Activated CD4-positive, alpha-beta T cell treated with anti-CD3 and anti-CD28 coated beads, Interleukin-2, Interleukin-4, amounts not matched to agents 100 ng/mL and 50 ng/mL, durations not matched to agents 16 hours and 8 hours (primary cell): ENCODE measurements around the gene CAPN5.

Experiments used
- DNase-seq: peaks from one replicate; pipeline ENCODE4 v3.0.0-alpha.2; 2020; ENCODE audit warnings: low spot score

The CAPN5 gene

DNA sequence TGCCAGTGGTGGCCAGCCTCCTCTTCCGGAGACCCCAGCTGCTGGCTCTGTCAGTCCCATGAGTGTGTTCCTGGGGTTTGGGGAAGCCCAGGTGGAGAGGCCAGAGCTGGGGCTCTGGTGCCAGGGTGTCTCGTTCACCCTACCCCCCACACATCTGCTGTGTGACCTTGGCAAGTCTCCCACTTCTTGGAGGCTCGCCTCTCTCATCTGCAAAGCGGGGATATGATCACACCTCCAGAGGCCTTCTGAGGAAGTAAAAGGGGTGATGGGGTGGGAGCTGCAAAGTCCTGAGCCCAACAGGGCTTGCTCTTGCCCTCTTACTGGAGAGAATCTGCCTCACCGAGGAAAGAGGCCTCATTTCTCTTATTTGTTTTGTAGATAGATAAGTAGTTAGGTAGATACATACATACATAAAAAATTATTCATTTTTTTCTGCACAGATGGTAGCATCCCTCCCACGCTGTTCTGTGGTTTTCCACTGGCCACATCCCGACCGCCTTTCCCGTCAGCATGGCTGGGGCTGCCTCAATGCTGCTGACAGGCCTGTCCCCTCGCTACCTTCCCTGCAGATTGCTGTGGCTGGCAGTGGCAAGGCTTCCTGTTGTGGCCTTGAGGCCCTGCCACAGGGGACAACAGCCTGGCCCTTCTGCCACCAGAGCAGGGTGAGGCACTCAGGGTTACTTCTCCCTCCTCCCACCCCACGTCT, 85.2 kb downstream of the CAPN5 start:
- DNase-seq, result peak; percentile 71

DNA sequence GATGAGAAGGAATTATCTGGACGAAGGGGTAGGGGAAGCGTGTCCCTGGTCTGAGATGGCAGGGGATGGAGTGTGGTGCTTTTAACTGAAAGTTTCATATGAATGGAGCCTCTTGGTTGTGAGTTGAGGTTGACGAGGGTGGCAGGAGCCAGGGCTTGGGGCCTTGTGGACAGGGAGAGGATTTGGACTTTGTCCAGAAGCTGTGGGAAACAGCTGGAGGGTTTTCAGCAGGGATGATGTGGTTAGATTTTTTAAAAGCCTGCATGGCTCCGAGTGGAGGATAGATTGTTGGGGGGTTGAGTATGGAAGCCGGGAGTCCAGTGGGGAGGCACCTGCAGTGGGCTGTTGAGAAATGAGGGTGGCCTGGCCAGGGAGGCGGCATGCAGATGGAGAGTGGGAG, 86.1 kb downstream of the CAPN5 start:
- DNase-seq, result no peak

DNA sequence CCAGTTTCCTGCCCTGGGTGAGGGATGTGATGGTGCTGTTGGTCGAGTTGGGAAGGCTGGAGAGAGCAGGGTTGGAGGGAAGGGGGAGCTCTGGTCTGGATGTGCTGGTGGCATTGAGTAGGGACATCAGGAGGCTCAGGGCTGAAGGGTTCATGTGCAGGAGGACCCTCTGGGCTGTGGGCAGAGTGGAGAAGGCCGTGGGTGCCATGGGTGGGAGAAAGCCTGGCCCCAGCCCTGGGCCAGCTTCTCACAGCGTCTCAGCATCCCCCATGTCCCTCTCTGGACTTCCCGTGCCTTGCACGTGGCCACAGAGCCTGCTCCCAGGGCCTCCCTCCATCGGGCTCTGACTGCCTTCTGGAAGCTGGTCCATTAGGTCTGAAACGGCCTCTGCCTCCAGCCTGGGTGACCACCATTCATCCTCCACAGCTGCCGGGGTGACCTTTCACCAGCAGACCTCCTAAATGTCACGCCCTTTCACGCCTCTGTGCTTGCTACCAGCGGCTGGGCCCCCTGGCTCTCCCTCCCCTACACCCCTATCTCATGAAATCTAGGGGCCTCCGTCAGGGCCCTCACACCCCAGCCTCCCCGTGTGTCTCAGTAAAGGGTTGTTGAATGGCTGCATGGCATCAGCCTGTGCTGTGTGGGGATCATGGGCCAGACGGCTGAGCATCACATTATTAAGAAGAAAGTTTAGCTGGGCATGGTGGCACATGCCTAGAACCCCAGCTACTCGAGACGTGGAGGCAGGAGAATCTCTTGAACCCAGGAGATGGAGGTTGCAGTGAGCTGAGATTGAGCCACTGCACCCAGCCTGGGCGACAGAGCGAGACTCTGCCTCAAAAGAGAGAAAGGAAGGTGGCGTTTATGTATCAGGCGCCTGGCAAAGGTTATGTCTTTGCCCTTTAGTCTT, 86.8 kb downstream of the CAPN5 start:
- no peak for DNase-seq

DNA sequence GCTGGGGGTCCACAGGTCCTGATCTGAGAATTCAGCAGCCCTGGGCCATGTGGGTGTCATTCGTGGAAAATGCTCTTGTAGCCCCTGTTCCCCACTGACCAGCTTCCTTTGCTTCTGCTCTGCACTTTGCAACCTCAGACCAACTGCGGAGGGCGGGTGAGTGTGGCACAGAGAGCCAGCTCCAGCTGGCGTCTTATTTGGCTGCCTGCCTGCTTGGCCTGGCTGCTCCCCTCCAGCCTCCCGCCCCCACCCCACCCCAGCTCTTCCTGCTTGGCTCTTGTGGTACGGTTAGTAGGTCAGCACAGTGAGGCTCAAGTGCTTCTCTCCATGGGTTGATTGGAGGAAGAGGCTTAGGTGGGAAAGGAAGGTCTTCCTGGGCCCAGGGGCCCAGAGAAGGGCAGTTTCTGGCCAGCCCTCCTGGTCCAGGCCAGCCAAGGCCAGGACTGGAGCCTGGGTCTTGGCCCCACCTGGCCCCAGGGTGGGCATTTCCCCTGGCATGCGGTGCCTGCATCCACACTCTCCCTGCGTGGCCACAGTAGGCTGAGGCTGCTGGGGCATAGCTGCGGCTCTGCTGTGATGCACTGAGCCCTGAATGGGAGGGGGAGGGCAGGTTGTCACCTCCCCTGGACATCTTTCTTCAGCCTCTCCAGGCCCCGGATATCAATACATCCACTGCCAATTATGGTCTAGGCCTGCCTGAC, 87.8 kb downstream of the CAPN5 start:
- no peak for DNase-seq

DNA sequence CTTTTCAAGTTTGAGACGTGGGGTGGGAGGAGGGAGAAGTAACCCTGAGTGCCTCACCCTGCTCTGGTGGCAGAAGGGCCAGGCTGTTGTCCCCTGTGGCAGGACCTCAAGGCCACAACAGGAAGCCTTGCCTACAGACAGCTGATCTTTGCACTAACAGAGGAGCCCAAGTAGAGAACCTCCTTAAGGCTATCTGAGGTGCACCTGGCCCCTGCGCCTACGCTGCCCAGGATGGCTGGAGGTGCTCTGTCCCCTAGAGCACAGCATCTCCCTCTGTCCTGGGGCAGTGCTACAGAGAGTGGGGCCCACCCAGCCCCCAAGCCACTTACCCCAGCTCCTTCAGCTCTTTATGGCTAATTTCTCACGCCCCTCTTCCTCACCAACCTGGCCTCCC, 88.3 kb downstream of the CAPN5 start:
- no peak for DNase-seq

DNA sequence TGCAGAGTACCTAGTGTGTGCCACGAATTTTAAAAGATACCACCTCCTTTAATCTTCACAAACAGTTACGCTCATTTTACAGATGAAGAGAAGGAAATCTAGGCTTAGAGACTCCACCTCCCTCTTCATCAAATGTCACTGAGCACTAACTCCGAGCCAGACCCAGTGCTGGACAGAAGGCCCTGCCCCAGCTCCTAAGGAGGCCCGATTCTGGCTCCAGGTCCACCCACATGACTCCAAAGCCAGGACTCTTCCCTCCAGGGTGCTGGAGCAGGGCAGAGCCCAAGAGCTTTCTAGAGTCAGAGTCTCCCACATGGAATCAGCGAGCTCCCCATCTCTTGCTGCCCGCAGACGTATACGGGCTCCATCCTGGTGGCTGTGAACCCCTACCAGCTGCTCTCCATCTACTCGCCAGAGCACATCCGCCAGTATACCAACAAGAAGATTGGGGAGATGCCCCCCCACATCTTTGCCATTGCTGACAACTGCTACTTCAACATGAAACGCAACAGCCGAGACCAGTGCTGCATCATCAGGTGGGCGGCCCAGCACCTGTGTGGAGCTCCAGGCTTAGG, 88.9 kb downstream of the CAPN5 start:
- DNase-seq, result no peak

DNA sequence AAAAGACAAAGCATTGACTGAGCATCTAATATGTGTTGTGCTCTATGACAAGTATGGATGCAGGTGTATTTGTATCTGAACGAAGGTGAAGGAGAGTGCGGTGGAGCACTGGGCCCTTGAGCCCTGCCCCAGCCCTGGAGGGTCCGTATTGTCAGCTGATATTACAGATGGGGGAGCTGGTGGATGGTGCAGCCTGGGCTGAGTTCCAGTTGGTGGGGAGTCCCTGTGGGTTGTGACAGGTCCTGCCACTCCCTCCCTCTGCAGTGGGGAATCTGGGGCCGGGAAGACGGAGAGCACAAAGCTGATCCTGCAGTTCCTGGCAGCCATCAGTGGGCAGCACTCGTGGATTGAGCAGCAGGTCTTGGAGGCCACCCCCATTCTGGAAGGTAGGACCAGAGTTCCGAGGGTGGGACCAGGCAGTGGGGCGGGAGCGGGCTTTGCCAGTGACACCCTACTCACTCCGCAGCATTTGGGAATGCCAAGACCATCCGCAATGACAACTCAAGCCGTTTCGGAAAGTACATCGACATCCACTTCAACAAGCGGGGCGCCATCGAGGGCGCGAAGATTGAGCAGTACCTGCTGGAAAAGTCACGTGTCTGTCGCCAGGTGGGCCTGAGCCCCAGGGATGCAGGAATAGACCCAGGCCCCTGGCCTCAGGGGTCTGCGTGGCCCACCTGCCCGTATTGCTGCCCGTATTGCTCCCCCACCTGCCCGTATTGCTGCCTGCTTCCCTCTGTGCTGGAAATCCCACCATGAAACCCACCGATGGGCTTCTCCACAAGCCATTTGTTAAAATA, 89.8 kb downstream of the CAPN5 start:
- no peak for DNase-seq

DNA sequence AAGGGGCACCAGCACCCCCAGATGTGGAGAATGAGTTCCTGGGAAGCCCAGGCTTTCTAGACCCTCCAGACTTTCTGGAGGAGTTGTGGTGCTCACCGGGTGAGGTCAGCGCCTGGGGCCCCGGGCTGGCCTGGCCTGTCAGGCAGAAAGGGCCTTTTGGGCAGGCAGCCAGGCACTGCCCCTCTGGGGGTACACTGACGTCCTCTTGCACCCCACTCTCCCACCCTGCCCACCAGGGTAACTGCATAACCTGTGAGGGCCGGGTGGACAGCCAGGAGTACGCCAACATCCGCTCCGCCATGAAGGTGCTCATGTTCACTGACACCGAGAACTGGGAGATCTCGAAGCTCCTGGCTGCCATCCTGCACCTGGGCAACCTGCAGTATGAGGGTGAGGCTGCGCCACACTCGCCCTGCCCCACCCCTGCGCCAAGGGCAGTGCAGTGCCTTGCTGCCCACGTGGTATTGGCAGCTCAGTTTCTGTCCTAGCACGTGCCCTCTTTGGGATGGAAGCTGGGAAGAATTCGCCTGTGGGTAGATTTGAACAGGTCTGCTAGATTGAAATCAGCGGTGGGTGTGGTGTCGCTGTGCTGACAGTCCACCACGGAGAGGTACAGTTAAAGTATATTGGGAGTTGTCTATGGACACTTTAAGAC, 91.4 kb downstream of the CAPN5 start:
- no peak for DNase-seq

DNA sequence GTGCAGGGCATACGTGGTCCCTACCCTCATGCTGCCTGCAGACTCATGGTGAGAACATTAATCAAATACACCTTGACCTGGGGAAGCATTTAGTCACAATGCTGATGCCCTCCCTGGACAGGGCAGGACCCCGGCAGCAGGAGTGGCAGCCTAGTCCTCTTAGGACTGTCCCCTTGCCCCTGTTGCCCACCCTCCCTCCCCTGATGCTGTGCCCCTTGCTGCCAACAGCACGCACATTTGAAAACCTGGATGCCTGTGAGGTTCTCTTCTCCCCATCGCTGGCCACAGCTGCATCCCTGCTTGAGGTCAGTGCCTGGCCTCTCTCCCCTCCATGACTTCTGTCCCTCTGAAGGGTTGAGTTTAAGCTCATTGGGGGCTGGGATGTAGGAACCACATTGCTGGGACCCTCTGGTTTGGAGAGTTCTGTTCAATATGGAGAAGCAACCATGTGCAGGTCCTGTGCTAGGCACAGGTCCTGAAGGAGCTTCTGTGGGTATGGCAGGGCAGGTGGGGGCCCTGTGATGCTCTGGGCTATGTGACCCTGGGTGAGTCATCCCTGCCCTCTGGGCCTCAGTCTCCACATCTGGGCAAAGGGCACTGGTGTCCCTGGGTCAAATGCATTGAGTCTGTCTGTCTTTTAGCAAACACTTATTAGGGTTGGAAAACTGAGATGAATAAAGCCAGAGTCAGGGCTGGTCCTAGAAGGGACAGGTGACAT, 92.6 kb downstream of the CAPN5 start:
- no peak for DNase-seq

DNA sequence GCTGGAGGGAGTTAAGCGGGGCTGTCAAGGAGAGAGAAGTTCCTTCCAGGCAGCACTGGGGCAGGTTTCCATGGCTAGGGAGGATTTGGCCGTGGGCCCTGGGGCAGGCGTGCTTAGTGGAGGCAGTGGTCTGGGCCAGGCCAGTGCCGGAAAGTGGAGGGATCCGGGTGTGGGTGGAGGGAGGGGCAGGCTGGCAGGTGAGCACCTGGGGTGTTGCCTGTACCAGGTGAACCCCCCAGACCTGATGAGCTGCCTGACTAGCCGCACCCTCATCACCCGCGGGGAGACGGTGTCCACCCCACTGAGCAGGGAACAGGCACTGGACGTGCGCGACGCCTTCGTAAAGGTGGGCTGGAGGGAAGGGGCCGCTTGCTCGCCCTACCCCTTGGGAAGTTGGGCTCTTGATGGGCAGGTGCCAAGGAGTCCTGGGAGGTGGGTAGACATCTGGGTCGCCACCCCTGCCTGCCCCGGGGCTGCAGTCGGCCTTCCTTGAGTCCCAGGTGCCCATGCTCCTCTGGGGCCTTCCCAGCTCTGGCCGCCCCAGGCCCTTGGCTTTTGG, 93.2 kb downstream of the CAPN5 start:
- DNase-seq, result no peak

DNA sequence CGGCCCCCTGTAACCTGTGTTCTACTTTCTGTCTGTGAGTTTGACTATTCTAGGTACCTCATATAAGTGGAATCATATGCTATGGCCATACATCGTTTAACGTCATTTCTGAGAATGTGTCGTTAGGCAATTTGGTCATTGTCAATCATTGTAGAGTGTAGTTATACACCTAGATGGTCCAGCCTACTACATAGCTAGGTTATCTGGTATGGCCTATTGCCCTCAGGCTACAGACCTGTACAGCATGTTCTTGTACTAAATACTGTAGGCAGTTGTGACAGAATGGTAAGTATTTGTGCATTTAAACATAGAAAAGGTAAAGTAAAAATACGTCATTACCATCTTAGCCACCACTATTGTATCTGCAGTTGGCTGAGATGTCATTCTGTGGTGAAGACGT, 96.5 kb downstream of the CAPN5 start:
- no peak for DNase-seq

DNA sequence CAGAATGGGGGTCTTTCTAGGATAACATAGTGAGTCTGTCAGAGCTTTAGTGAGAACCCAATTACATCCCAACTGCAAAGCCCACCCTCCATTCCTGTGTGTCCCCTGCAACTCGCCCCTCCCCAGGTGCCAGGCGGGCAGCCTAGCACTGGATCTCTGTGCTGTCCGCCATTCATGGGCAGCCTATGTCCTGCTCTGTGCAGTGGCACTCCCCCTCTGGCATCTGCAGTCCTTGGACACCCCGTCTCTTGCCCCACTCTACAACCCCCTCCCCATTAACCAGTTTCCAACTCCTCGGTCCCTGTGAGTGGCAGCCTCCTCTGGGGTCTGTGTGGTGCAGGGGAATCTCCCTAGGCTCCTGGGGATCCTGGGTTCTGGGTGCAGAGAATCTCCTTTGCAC, 98.3 kb downstream of the CAPN5 start:
- DNase-seq, result no peak

DNA sequence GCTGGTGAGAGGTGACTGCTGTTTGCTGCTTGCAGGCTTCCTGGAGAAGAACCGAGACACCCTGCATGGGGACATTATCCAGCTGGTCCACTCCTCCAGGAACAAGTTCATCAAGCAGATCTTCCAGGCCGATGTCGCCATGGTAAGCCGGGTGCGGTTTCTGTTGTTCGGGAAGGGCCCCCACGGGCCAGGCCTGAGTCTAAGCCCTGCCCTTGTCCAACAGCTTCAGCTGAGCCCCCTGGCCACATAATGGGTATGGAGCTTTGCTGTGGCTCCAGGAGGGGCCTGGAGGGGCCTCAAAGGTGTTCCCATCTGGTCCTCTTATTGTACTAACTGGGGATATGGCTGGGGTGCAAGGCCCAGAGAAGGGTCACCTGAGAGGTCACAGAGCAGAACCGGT, 99.2 kb downstream of the CAPN5 start:
- no peak for DNase-seq

DNA sequence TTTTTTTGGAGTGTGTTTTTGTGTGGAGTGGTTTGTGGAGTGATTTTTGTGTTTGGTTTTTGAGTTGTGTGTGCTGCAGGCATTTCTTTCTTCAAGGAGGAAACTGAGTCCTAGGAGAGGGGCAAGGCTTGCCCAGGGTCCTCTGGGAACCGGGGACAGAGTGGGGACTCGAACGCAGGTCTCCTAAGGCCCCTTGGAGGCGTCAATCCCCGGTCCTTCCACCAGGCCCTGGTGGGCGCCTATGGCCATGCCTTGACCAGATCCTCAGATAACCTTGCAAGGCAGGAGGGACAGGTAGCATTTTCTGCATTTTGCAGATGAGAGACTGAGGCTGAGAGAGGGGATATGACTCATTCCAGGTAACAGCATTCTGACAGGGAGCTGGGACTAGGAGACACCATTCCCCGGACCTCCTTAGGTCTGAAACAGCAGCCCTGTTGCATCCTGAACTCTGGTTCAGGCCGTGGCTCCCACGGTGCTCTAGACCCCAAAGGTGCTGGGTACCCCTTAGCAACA, 100.4 kb downstream of the CAPN5 start:
- no peak for DNase-seq

DNA sequence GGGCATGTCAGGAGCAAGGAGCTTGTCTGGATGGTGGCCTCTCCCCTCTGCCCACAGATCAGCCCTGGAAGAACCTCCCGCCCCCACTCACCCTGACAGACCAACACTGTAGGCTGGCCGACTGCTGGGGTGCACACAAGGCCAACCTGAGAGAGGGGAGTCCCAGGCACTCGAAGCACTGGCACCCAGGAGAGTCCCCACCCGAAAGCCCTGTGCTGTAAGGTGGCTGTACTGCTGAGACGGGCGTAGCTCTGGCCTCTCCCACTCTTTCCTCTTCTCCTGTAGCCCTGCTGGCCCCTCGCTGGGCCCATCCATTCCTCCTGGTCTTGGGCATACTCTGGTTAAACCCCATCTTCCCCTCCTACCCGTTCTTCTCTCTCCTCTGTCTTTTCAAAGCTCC, 101.0 kb downstream of the CAPN5 start:
- DNase-seq, result no peak

DNA sequence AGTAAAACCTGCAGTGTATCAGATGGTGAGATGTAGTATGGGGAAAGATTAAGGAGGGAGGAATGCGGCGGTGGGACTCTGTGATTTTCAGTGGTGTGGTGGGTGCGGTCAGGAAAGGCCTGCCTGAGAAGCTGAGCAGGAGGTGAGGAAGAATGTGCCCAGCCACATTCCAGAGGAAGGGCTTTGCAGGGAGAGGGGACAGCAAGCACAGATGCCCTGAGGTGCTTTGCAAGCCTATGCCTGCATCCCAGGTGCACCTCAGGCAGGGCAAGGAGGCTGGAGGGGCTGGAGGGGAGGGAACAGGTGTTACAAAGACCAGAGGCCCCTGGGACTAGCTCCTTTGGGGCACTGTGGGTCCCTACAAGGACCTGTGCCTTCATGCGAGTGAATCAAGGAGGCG, 103.3 kb downstream of the CAPN5 start:
- no peak for DNase-seq

DNA sequence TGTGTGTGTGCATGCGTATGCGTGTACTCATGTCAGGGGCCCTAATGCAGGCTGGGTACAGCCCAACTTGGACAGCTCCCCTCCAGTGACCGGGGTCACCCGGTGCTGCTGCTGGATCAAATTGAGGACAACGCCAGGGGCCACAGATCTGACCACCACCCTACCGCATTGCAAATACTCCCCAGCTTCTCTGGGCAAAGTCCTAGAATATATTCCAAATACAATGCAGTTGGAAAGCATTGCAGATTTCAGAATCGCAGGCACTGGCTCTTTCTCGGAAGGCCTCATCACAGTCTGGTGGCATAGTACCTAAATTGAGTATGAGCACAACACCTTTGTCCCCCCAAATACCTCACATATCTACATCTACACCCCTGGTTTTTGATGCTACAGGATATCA, 104.5 kb downstream of the CAPN5 start:
- no peak for DNase-seq

DNA sequence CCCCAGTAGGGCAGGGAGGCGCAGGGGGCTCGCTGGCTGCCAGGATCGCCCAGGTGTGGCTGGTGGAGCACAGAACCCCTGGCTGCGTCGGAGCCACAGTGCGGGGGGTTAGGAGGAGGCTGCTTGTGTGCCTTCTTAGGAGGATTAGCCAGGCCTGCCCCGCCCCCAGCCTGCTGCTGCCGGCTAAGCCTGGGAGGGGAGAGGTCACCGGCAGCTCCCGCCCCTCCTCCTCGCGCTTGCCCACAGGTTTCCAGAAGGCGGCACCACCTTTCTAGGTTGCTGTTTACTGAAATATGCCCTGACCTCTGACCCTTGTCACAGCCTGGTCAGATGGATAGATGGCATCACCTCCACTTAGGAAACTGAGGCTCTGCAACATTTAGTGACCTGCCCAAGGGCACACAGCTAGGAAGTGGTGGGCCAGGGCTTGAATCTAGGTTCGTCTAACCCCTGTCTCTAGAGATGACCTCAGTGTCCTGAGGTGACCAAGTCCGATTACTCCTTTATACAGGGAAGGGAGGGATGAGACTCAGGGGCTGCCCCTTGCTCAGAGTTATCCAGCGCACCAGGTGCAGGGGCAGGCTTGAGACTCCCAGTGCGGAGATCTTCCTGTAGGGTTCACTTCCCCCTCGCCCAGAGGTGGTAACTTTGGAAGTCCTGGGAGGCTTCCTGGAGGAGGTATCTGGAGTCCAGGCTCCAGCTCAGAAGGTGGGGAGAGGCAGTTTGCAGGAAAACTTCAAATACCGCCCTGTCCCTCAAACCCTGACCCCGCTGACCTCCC, 105.3 kb downstream of the CAPN5 start:
- DNase-seq, result no peak

DNA sequence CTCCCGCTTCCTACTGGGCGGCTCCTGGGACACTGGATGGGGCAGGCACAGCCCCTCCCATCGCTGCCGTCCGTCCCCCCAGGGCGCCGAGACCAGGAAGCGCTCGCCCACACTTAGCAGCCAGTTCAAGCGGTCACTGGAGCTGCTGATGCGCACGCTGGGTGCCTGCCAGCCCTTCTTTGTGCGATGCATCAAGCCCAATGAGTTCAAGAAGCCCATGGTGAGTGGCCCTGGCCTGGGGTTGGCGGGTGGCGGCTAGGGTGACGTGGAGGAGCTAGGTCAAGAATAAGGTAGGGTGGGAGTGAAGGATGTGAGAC, 105.9 kb downstream of the CAPN5 start:
- no peak for DNase-seq
